HL-60 (cell line): Measurements from ENCODE around the gene WDHD1.
"Not testable (repeated sequence)": the region's sequence is repeated elsewhere in the genome, so short reads cannot be mapped to it uniquely, and the experiment has no call there.

Experiments used
- DNase-seq, 2 experiments: peaks; one replicate each; pipeline ENCODE4 v3.0.0-alpha.2; 2010 to 2020; ENCODE audit warnings: low read depth in 1 of 2, low spot score in 1 of 2
- H3K27ac ChIP-seq: fragments of 250-450 bp; sonication (Bioruptor Pico); replicated peaks from 2 replicates; pipeline ENCODE4 v1.5.1; 2020; ENCODE audit warnings: mild to moderate bottlenecking, moderate library complexity
- H3K27me3 ChIP-seq: fragments of 250-450 bp; sonication (Bioruptor Pico); 2 replicates; pipeline ENCODE4 v1.5.1; 2021; ENCODE audit warnings: mild to moderate bottlenecking, moderate library complexity; ENCODE audit not compliant: insufficient read depth, poor library complexity, severe bottlenecking
- H3K4me3 ChIP-seq: replicated peaks from 2 replicates; pipeline ENCODE4 v1.5.1; 2011; ENCODE audit warnings: mild to moderate bottlenecking, control low read depth, low read length; ENCODE audit not compliant: insufficient read depth
- GABPA ChIP-seq: IDR thresholded peaks from 2 replicates; pipeline ENCODE4 v1.6.1; 2012; ENCODE audit warnings: low read depth
- POLR2AphosphoS5 ChIP-seq: IDR thresholded peaks from 2 replicates; pipeline ENCODE4 v1.6.1; 2012; ENCODE audit warnings: low read depth
- REST ChIP-seq: IDR thresholded peaks from 2 replicates; pipeline ENCODE4 v1.6.1; 2012; ENCODE audit warnings: low read depth; ENCODE audit not compliant: insufficient replicate concordance
- SPI1 ChIP-seq: IDR thresholded peaks from 2 replicates; pipeline ENCODE4 v1.6.1; 2012; ENCODE audit warnings: low read depth, mild to moderate bottlenecking, borderline replicate concordance
- TF ChIP-seq, protein P1 (sequence below): IDR thresholded peaks from one replicate; pipeline ENCODE4 v1.5.1; 2011; ENCODE audit warnings: low read length, control low read depth, inconsistent platforms; ENCODE audit not compliant: insufficient read depth

WDHD1 gene

GRCh38 chr14:55026441-55026792 is 482 bp downstream of the WDHD1 start:
- peak overlapping the region; percentile 66 for H3K4me3 ChIP-seq
- no peak for TF ChIP-seq POLR2AphosphoS5
- no peak for TF ChIP-seq SPI1
- no peak for TF ChIP-seq REST
- TF ChIP-seq GABPA: no peak
- TF ChIP-seq, protein P1, sequence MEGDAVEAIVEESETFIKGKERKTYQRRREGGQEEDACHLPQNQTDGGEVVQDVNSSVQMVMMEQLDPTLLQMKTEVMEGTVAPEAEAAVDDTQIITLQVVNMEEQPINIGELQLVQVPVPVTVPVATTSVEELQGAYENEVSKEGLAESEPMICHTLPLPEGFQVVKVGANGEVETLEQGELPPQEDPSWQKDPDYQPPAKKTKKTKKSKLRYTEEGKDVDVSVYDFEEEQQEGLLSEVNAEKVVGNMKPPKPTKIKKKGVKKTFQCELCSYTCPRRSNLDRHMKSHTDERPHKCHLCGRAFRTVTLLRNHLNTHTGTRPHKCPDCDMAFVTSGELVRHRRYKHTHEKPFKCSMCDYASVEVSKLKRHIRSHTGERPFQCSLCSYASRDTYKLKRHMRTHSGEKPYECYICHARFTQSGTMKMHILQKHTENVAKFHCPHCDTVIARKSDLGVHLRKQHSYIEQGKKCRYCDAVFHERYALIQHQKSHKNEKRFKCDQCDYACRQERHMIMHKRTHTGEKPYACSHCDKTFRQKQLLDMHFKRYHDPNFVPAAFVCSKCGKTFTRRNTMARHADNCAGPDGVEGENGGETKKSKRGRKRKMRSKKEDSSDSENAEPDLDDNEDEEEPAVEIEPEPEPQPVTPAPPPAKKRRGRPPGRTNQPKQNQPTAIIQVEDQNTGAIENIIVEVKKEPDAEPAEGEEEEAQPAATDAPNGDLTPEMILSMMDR: no peak
- no peak for DNase-seq
- peak overlapping the region; percentile 82 for H3K27ac ChIP-seq
- no peaks in the 10 kb centered on the region for H3K27me3 ChIP-seq

DNA sequence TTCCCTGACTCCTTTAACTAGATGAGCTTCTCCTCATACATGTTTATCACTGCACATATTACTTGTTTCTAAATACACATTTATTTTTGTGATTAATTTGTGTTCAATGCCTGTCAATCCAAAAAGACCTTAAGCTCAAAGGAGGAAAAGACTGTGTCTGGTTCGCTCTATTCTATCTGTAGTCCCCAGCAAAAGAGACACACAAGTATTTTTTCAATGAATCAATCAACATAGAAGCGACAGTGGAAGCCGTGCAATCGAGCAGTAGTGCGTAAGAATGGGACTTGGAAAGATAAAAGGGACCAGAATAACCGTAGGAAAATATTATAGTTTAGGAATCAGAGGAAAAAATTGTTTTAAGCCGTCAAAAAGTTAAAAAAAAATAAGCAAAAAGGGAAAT is 951 bp downstream of the WDHD1 start:
- DNase-seq: no peak
- H3K27ac ChIP-seq: peak overlapping the region; percentile 82
- H3K27me3 ChIP-seq: no peaks in the 10 kb centered on the region
- peak overlapping the region; percentile 66 for H3K4me3 ChIP-seq
- TF ChIP-seq POLR2AphosphoS5 (no peak), REST (no peak), GABPA (no peak), SPI1 (no peak)

- not testable (repeated sequence) for DNase-seq, H3K27ac ChIP-seq, H3K4me3 ChIP-seq, H3K27me3 ChIP-seq
These were observed 2.5 kb downstream of the WDHD1 start for GRCh38 chr14:55024365-55024764.

DNA sequence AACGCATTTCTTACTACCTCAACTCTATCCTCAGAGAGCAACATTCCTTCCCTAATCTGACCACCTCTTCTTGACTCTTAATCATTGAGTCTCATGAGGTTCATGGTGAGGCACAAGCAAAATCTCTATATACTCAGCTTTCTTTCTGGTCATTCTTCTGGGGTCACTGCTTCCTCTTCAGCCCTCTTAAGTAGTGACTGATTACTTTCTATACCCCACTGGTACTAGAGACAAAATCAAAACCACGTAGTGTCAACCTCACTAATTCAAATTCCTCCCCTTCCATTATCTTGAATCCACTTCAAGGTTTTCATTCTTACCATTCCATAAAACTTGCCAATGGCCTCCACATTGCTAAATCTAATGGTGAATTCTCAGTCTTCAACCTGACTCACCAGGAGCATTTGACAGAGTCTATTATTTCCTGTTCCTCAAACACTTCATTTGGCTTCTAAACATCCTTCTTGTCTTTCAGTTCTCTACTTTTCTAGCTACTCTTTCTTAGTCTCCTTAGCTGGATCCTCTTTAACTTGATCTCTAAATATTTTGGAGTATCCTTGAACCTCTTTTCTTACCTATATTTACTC is 6.8 kb downstream of the WDHD1 start:
- no peaks in the 10 kb centered on the region for H3K27me3 ChIP-seq
- DNase-seq: no peak
- TF ChIP-seq POLR2AphosphoS5 (no peak), SPI1 (no peak), GABPA (no peak)
- TF ChIP-seq, protein P1: no peak
- H3K27ac ChIP-seq: no peak overlapping the region
- H3K4me3 ChIP-seq: no peak overlapping the region

DNA sequence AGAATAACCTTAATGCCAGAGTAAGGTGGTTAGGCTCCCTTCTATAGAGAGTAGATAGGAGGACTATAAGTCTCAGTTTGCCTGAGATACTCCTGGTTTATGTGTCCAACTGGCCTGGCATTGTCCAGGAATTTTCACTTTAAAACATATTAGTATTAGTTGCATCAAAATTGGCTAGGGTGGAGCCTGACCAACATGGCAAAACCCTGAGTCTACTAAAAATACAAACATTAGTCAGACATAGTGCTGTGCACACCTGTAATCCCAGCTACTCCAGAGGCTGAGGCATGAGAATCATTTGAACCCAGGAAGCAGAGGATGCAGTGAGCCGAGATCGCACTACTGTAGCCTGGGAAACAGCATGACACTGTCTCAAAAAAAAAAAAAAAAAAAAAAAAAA is 11.9 kb downstream of the WDHD1 start:
- Histone ChIP-seq H3K27ac (no peak overlapping the region), H3K27me3 (no peaks in the 10 kb centered on the region), H3K4me3 (no peak overlapping the region)
- no peak for DNase-seq
- TF ChIP-seq, protein P1: no peak
- TF ChIP-seq POLR2AphosphoS5: no peak
